RWPE2 (cell line): ENCODE measurements around the gene CTAGE15.
"Not testable (repeated sequence)": the region's sequence is repeated elsewhere in the genome, so short reads cannot be mapped to it uniquely, and the experiment has no call there.

Experiments used
- ATAC-seq: fragments of 200-7000 bp; cut with Tn5 transposase; 3 replicates; pipeline ENCODE4 v1.9.1; 2021; ENCODE audit warnings: low read depth
- DNase-seq: peaks from one replicate; pipeline ENCODE4 v3.0.0-alpha.2; 2020; ENCODE audit warnings: low spot score
- H3K27ac ChIP-seq: fragments of 450-650 bp; 2 replicates; pipeline ENCODE4 v1.5.1; 2017; ENCODE audit warnings: mild to moderate bottlenecking; ENCODE audit not compliant: poor library complexity, severe bottlenecking
- H3K27me3 ChIP-seq: fragments of 250-450 bp; sonication (Bioruptor Pico); 2 replicates; pipeline ENCODE4 v1.5.1; 2021; ENCODE audit warnings: mild to moderate bottlenecking, moderate library complexity; ENCODE audit not compliant: insufficient read depth, poor library complexity, severe bottlenecking
- H3K36me3 ChIP-seq: fragments of 250-450 bp; sonication (Bioruptor Pico); 2 replicates; pipeline ENCODE4 v1.5.1; 2020; ENCODE audit warnings: low read depth, mild to moderate bottlenecking, moderate library complexity
- H3K4me1 ChIP-seq: fragments of 250-450 bp; sonication (Bioruptor Pico); 2 replicates; pipeline ENCODE4 v1.5.1; 2021; ENCODE audit warnings: mild to moderate bottlenecking, moderate library complexity; ENCODE audit not compliant: insufficient read depth, poor library complexity, severe bottlenecking
- H3K4me3 ChIP-seq: fragments of 250-450 bp; sonication (Bioruptor Pico); 2 replicates; pipeline ENCODE4 v1.5.1; 2021; ENCODE audit warnings: mild to moderate bottlenecking, moderate library complexity; ENCODE audit not compliant: severe bottlenecking
- H3K9me3 ChIP-seq: fragments of 250-450 bp; sonication (Bioruptor Pico); 2 replicates; pipeline ENCODE4 v1.5.1; 2021; ENCODE audit warnings: mild to moderate bottlenecking, moderate library complexity; ENCODE audit not compliant: severe bottlenecking

CTAGE15 gene

GRCh38 chr7:143589897-143590296, 18.3 kb downstream of the CTAGE15 start:
- not testable (repeated sequence) for ATAC-seq, H3K27me3 ChIP-seq, H3K27ac ChIP-seq

DNA sequence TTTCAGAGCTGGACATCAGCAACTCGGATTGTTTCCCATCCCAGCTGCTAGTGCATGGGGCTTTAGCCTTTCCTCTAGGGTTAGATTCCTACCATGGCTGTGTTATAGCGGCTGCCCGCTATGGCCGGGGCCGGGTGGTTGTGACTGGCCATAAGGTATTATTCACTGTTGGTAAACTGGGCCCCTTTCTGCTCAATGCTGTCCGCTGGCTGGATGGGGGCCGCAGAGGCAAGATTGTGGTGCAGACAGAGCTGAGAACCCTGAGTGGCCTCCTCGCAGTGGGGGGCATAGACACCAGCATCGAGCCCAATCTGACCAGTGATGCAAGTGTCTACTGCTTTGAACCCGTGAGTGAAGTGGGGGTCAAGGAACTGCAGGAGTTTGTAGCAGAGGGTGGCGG, 26.5 kb downstream of the CTAGE15 start:
- ATAC-seq, H3K27ac ChIP-seq, H3K36me3 ChIP-seq, H3K9me3 ChIP-seq, H3K4me3 ChIP-seq, H3K4me1 ChIP-seq, H3K27me3 ChIP-seq: not testable (repeated sequence)
- DNase-seq = peak; percentile 5

More at GRCh38 chr7:143589897-143590296, 18.3 kb downstream of the CTAGE15 start:
- not testable (repeated sequence) for H3K36me3 ChIP-seq, H3K9me3 ChIP-seq, DNase-seq, H3K4me3 ChIP-seq, H3K4me1 ChIP-seq

- ATAC-seq = not testable (repeated sequence)
Measured at GRCh38 chr7:143603549-143603948, 31.9 kb downstream of the CTAGE15 start.

GRCh38 chr7:143606088-143606487, 34.5 kb downstream of the CTAGE15 start:
- not testable (repeated sequence) for H3K9me3 ChIP-seq, H3K27ac ChIP-seq, H3K27me3 ChIP-seq, H3K4me1 ChIP-seq, DNase-seq, H3K36me3 ChIP-seq, ATAC-seq, H3K4me3 ChIP-seq

More at GRCh38 chr7:143603549-143603948, 31.9 kb downstream of the CTAGE15 start:
- H3K4me1 ChIP-seq, H3K27ac ChIP-seq, DNase-seq, H3K27me3 ChIP-seq, H3K9me3 ChIP-seq, H3K36me3 ChIP-seq, H3K4me3 ChIP-seq: not testable (repeated sequence)

- H3K36me3 ChIP-seq, DNase-seq, H3K4me1 ChIP-seq, H3K27me3 ChIP-seq, H3K9me3 ChIP-seq, H3K4me3 ChIP-seq, H3K27ac ChIP-seq, ATAC-seq: not testable (repeated sequence)
Measured at GRCh38 chr7:143615545-143615944, 43.9 kb downstream of the CTAGE15 start.

DNA sequence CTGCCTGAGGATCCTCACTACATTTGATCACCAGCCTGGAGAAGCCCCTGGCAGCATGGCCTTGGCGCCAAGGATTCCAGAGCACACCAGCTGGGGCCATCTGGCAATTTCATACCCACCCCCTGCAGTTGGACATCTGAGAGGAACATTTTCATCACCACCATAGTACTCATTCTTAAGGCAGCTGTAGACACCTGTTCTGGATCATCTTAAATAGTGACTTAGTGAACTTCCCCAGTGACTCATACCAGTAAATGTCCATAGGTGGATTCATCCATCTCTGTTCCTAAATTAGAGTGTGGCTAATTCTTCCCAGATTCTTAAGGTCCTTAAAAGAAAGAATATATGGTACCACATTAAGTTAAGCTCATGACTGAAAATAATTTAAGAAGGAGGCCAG, 45.6 kb downstream of the CTAGE15 start:
- not testable (repeated sequence) for H3K9me3 ChIP-seq, DNase-seq, H3K4me3 ChIP-seq, H3K36me3 ChIP-seq, H3K27ac ChIP-seq, H3K4me1 ChIP-seq, ATAC-seq, H3K27me3 ChIP-seq

GRCh38 chr7:143620058-143620457, 48.5 kb downstream of the CTAGE15 start:
- H3K9me3 ChIP-seq, H3K36me3 ChIP-seq, H3K4me3 ChIP-seq, H3K27me3 ChIP-seq, H3K4me1 ChIP-seq, H3K27ac ChIP-seq, DNase-seq: not testable (repeated sequence)
- peak; percentile 13; the same call in 2 of the 3 replicates for ATAC-seq

- DNase-seq, H3K27me3 ChIP-seq, H3K4me1 ChIP-seq, H3K9me3 ChIP-seq, H3K4me3 ChIP-seq, H3K36me3 ChIP-seq, H3K27ac ChIP-seq: not testable (repeated sequence)
- peak; percentile 98 for ATAC-seq
Measured at GRCh38 chr7:143620646-143621045, 49.0 kb downstream of the CTAGE15 start, which contains the start of gene TCAF2. TSS of gene TCAF2 (plus strand) at chr7:143620974.

DNA sequence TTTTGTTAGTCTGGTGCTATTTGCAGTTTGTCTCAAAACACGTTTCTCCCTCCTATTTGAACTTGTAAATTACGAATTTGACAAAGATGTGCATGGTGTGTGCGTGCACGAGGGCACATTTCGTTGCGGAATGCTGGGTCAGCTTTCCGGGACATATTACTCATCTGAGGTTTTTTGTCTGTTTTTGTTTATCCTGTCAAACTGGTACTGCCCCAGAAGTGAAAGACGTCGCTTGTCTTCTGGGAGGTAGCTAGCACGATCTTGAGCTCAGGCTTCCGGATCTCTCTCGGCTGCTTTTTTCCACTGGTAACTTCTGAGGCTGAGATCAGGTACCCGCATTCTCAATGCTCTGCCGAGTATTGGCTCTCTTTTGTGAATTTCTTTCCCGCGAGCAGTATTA, 49.6 kb downstream of the CTAGE15 start:
- not testable (repeated sequence) for H3K27me3 ChIP-seq, DNase-seq, H3K27ac ChIP-seq, H3K36me3 ChIP-seq, H3K9me3 ChIP-seq, H3K4me1 ChIP-seq, H3K4me3 ChIP-seq
- ATAC-seq = peak; percentile 9

DNA sequence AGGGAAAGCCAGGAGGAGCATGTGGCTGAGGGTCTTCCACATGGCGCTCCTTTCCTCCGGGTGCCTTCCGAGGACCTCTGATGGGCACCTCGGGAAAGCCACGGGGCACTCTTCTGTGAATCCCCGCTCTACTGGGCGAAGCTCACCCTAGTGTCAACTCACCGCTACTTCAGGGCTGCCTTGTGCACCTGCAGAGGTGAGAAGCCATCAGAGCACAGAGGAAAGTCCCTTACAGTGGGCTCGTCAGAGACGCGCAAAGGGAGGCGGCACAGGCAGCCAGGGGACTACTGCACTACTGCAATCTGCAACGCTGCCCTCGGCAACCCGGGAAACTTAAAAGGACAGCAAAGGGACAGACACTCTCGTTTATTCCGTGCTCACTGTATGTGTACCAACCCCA, 50.5 kb downstream of the CTAGE15 start:
- ATAC-seq = not testable (repeated sequence)

More for the DNA sequence above, 50.5 kb downstream of the CTAGE15 start:
- not testable (repeated sequence) for H3K27ac ChIP-seq, H3K36me3 ChIP-seq, H3K9me3 ChIP-seq, H3K4me1 ChIP-seq, H3K4me3 ChIP-seq, H3K27me3 ChIP-seq, DNase-seq
